GM21360 (cell line): ENCODE data around the gene BBOX1.
A peak's percentile ranks its signal among the peaks of the same experiment; 100 is the strongest.
"Not testable (repeated sequence)": the region's sequence is repeated elsewhere in the genome, so short reads cannot be mapped to it uniquely, and the experiment has no call there.

Source experiments
- ATAC-seq: cut with Tn5 transposase; IDR thresholded peaks from one replicate; pipeline ENCODE4 v1.9.1; 2021; ENCODE audit warnings: mild to moderate bottlenecking, moderate library complexity; ENCODE audit not compliant: unreplicated experiment

BBOX1 gene

DNA sequence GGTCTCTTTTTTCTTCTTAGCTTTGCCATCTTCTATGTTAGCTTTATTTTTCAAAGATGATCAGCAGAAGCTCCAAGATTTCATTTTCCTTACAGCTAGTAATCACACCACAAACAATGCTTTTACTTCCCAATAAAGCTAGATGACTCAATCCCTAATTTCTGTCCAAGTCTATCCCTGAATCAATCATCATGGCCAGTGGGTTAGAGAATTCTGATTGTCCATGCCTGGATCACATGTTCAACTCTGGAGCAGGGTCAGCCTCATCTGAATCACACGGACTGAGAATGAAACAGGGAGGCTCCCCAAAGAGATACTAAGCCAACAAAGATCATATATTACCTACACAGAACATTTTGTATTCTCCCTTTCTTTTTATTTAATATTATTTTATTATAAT lies 79.6 kb downstream of the BBOX1 start:
- no peak for ATAC-seq

DNA sequence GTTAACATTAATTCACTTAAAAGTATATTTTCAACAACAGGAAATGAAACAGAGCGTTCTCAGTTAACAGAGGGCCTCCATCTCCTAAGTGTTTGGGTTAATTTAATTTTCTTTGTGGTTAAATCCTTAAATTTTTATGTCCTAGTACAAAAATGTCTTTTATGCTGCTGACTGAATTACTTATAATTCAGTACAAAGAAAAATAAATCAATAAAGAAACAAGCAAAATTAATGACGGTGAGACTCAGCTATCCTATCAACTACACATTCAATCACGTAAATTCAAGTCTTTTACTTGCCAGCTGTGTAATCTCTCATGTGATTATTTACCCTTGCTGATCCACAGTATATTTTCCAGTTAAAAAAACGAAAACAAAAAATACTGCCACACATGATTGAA lies 81.4 kb downstream of the BBOX1 start:
- ATAC-seq = no peak

- no peak for ATAC-seq
These were observed 84.1 kb downstream of the BBOX1 start for GRCh38 chr11:27124514-27125264.

DNA sequence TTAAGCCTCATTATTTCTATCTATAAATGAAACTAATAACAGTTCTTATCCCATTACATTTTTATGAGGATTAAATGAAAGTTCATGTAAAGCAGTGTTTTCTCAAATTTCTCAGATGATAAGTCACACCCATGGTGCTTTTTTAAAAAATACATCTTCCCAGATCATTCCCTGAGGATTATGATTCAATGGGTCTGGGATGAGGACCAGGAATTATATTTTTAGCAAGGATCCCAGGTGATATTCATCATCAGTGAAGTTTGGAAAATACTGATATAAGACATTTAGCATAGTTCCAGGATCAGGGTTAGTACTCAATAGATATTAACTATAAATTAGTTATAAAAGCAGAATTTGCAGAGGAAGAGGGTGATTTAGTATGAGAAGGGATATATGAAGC lies 89.1 kb downstream of the BBOX1 start:
- ATAC-seq = no peak

DNA sequence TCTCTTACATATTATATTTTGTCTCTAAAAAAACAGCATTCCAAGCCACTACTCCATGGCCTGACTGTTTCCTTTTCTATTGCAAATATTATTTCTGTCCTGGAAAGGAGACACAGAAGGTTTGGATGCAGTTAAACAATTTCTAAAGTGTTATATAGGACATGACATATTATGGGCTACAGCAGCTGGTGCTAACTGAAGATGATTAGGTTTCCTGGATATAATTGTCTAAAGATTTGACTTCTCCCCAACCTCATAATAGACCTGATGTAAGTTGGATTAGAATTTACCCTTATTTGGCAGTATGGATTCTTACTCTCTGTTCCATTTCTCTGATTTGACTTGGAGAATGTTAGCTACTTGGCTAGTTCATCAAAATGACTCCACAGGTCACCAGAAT lies 90.2 kb downstream of the BBOX1 start:
- no peak for ATAC-seq

GRCh38 chr11:27135924-27136329 lies 95.3 kb downstream of the BBOX1 start:
- ATAC-seq = not testable (repeated sequence)

GRCh38 chr11:27138716-27139115 lies 98.1 kb downstream of the BBOX1 start:
- no peak for ATAC-seq

DNA sequence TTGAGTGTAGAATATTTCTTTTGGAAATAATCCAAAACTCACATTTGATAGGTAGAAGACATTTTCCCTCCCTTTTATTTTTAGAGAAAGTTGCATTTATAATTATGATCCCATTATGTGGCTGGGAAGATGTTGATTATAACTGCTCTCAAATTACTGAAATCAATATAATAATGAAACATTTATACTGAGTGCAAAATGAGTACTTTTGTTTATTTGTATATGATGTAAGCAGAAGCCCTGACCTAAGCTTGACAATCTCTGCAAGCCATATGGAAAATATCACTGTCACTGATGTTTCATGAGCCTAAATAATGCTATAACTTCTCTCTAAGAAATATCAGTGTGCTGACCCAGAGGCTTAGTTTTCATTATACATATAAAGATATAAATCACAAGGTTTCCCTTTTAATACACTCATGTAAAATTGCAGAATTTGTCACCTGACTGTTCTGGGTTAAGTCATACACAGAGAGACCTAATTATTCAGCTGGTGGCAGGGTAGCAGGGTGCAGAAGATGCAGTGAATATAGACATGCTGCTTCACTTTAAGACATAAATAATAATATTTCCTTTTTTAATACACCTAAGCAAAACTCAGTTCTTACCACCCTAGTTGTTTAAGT lies 99.2 kb downstream of the BBOX1 start:
- ATAC-seq = no peak

- ATAC-seq = no peak
These were observed 101.0 kb downstream of the BBOX1 start for GRCh38 chr11:27141576-27141975.

- ATAC-seq = no peak
These were observed 107.3 kb downstream of the BBOX1 start for GRCh38 chr11:27147916-27148315.

GRCh38 chr11:27148506-27148905 lies 107.9 kb downstream of the BBOX1 start:
- ATAC-seq = no peak

DNA sequence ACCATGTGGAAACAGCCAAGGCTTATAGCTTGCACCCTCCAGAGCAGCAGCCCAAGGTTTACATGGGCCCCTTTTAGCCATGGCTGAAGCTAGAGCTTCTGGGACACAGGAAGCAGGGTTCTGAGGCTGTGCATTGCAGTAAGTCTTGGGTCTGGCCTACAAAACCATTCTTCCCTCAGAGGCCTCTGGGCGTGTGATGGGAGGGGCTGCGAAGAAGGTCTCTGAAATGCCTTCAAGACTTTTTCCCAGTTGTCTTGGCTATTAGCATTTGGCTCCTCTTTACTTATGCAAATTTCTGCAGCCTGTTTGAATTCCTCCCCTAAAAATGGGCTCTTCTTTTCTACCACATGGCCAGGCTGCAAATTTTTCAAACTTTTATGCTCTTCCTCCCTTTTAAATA lies 109.5 kb downstream of the BBOX1 start:
- ATAC-seq = no peak

DNA sequence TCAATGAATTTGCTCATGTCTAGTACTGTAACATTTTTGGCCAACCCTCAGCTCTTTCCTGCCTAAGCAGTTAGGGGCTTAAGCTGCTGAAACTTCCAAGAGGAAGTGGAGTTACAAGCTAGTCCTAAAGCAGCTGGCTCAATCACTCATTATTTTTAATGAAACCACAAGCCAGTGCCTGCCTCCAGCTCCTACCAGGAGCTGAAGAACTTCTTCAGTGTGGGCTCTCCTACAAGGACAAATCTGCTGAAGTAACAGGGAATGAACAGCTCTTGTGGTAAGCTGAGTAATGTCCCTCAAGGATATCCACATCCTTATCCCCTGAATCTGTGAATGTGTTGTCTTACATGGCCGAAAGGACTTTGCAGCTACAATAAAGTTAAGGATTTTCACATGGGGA lies 112.5 kb downstream of the BBOX1 start:
- no peak for ATAC-seq

- peak; percentile 80 for ATAC-seq
These were observed 118.1 kb downstream of the BBOX1 start for GRCh38 chr11:27158456-27159334.

- ATAC-seq = no peak
These were observed 118.7 kb downstream of the BBOX1 start for GRCh38 chr11:27159335-27159679.

- ATAC-seq = no peak
These were observed 120.5 kb downstream of the BBOX1 start for GRCh38 chr11:27161071-27161470.

DNA sequence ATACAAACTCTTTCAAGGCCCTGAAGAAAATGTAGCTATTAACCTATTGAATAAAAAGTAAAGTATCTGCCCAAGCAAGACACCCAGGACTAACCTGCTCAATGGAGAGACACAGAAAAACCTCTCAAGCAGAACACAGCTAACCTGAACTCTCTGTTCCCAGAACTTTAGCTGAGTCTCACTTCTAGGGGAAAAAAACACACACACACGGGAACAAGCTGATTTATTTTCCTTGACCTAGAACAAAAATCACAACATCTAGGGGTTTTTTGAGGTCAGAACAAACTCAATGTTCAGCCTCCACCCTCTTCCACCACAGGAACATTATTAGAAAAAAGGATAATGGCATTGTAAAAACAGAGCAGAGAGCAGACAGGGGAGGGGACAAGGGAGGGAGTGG lies 121.6 kb downstream of the BBOX1 start:
- ATAC-seq = no peak

DNA sequence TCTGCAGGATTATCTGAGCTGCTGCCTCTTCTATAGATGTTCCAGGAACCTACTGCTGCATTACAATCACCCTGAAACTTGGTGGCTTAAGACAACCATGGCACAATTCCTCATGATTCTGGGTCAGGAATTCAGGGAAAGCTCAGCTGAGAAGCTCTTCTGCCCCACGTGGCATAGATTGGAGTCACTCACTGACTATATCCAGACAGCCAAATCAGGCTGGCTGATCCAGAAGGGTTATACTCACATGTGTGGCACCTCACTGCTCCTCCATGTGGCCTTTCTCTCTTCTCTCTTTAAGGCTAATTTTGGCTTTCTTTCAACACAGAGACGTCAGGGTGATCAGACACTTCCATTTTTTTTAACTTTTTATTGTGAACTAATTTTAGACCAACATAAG lies 125.5 kb downstream of the BBOX1 start:
- ATAC-seq = no peak

GRCh38 chr11:27171376-27171958 lies 130.9 kb downstream of the BBOX1 start:
- ATAC-seq = no peak

DNA sequence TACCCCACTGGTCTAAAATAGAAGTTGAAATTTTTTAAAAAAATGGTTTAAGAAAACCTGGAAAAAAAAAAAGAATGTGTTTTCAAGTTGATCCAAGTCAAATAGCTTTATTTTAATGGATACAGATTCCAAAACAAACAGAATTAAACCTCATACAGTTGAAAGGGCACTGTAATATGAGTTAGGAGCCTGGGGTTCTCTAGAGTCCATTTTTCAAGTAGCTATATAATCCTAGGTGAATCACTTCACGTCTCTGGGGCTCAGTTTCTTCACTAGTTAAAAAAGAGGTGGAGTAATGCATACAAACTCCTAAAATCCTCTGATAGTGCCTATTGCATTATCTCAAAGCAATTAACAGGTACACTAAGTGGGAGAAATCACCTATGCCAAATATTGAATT lies 132.9 kb downstream of the BBOX1 start:
- no peak for ATAC-seq

DNA sequence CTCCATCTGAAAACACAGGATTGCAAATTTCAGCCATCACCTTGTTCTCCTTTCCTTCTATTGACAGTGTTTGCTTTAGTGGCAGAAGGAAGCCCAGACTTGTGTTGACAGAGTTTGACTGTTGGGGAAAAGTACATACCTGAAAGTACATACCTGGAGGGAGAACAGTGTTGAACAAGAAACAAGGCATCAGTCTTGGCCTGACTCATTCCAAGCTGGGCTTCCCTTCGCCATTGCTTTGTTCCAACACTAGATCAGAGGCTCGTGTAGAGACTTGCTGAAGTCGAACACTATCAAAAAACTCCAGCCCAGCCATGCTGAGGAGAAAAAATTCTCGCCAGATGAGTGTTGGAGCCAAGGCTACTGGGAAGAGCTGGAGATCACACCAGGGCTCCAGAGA lies 133.4 kb downstream of the BBOX1 start:
- no peak for ATAC-seq
